KMS-11 (cell line): ENCODE results near the gene NAT8L.

Source experiments
- H2AFZ ChIP-seq: fragments of 200-600 bp; sonication (generic); 2 replicates; pipeline ENCODE4 v1.6.1; 2016; ENCODE audit warnings: antibody characterized with exemption, mixed run types, low read depth
- H3K27ac ChIP-seq: fragments of 200-600 bp; sonication (generic); 2 replicates; pipeline ENCODE4 v1.6.1; 2016; ENCODE audit warnings: mild to moderate bottlenecking, mixed run types
- H3K27me3 ChIP-seq: fragments of 200-600 bp; sonication (generic); 2 replicates; pipeline ENCODE4 v1.6.1; 2017; ENCODE audit warnings: mild to moderate bottlenecking, low read depth, mixed run types, moderate library complexity; ENCODE audit not compliant: insufficient read depth
- H3K36me3 ChIP-seq: fragments of 200-600 bp; sonication (generic); 2 replicates; pipeline ENCODE4 v1.6.1; 2017; ENCODE audit warnings: mild to moderate bottlenecking, mixed run types; ENCODE audit not compliant: insufficient read depth
- H3K4me1 ChIP-seq: fragments of 200-600 bp; sonication (generic); 2 replicates; pipeline ENCODE4 v1.6.1; 2016; ENCODE audit warnings: mild to moderate bottlenecking, low read depth, mixed run types; ENCODE audit not compliant: poor library complexity, severe bottlenecking
- H3K4me2 ChIP-seq: fragments of 200-600 bp; sonication (generic); 2 replicates; pipeline ENCODE4 v1.7.0; 2016; ENCODE audit warnings: mild to moderate bottlenecking, mixed run types
- H3K4me3 ChIP-seq: fragments of 200-600 bp; sonication (generic); IDR thresholded peaks from 2 replicates; pipeline ENCODE4 v1.6.1; 2017; ENCODE audit warnings: low read depth, low read length, mixed read lengths; ENCODE audit not compliant: insufficient read depth
- H3K79me2 ChIP-seq: fragments of 200-600 bp; sonication (generic); 2 replicates; pipeline ENCODE4 v1.6.1; 2016; ENCODE audit warnings: low read depth, mixed run types; ENCODE audit not compliant: insufficient read depth
- H3K9ac ChIP-seq: fragments of 200-600 bp; sonication (generic); 2 replicates; pipeline ENCODE4 v1.6.1; 2016; ENCODE audit warnings: mild to moderate bottlenecking, mixed run types
- H4K20me1 ChIP-seq: fragments of 200-600 bp; sonication (generic); 2 replicates; pipeline ENCODE4 v1.6.1; 2016; ENCODE audit warnings: mild to moderate bottlenecking, mixed run types; ENCODE audit not compliant: insufficient read depth
- TF ChIP-seq, protein P1 (sequence below): fragments of 200-600 bp; sonication (generic); conservative IDR thresholded peaks from 2 replicates; pipeline ENCODE4 v1.6.1; 2017; ENCODE audit warnings: low read depth, mild to moderate bottlenecking, antibody characterized with exemption, low read length, moderate library complexity, mixed read lengths

Gene NAT8L

DNA sequence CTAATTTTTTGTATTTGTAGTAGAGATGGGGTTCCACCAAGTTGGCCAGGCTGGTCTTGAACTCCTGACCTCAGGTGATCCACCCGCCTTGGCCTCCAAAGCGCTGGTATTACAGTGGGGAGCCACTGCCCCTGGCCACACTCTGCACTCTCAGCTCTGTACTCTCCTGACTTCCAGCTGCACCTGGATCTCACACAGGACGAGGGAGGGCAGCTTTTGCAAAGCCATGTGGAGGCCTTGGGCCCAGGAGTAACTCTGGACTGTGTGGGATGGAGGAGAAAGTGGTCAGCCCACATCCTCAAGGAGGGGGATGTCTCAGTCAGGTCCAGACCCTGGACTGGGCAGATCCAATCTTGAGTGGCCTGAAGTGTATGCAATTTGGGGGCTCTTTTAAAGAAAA lies 23.0 kb downstream of the NAT8L start:
- H3K27me3 ChIP-seq, result no peaks in the 10 kb centered on the region
- H3K4me2 ChIP-seq, result no peak overlapping the region
- H2AFZ ChIP-seq, result no peak overlapping the region
- no peak overlapping the region for H3K27ac ChIP-seq
- no peaks in the 10 kb centered on the region for H4K20me1 ChIP-seq
- no peaks in the 10 kb centered on the region for H3K4me1 ChIP-seq
- H3K79me2 ChIP-seq, result no peaks in the 10 kb centered on the region
- no peaks in the 10 kb centered on the region for H3K36me3 ChIP-seq
- TF ChIP-seq, protein P1, sequence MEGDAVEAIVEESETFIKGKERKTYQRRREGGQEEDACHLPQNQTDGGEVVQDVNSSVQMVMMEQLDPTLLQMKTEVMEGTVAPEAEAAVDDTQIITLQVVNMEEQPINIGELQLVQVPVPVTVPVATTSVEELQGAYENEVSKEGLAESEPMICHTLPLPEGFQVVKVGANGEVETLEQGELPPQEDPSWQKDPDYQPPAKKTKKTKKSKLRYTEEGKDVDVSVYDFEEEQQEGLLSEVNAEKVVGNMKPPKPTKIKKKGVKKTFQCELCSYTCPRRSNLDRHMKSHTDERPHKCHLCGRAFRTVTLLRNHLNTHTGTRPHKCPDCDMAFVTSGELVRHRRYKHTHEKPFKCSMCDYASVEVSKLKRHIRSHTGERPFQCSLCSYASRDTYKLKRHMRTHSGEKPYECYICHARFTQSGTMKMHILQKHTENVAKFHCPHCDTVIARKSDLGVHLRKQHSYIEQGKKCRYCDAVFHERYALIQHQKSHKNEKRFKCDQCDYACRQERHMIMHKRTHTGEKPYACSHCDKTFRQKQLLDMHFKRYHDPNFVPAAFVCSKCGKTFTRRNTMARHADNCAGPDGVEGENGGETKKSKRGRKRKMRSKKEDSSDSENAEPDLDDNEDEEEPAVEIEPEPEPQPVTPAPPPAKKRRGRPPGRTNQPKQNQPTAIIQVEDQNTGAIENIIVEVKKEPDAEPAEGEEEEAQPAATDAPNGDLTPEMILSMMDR, result no peak
- no peak overlapping the region for H3K9ac ChIP-seq
- no peak overlapping the region for H3K4me3 ChIP-seq

DNA sequence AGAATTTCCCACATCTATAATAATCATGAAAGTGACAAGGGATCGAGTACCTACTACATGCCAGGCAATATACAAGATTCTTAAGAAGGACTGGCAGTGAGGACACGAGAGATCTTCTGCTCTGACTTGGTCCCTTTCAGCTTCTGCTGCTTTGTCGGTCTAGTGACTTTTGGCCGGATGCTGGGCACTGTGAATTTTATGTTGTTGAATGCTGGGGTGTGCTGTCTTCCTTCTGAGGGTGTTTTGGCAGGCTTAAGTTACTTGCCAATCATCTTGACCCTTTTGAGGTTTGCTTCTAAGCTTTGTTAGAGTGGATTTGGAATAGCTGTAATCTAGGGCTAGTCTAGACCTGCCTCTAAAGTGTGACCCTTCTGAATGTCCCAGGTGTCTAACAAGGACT lies 23.5 kb downstream of the NAT8L start:
- Histone ChIP-seq H3K4me3 (no peak overlapping the region), H3K79me2 (no peaks in the 10 kb centered on the region), H4K20me1 (no peaks in the 10 kb centered on the region), H3K9ac (no peak overlapping the region), H3K4me2 (no peak overlapping the region), H3K27ac (no peak overlapping the region), H2AFZ (no peak overlapping the region), H3K36me3 (no peaks in the 10 kb centered on the region), H3K27me3 (no peaks in the 10 kb centered on the region), H3K4me1 (no peaks in the 10 kb centered on the region)
- TF ChIP-seq, protein P1, result no peak

DNA sequence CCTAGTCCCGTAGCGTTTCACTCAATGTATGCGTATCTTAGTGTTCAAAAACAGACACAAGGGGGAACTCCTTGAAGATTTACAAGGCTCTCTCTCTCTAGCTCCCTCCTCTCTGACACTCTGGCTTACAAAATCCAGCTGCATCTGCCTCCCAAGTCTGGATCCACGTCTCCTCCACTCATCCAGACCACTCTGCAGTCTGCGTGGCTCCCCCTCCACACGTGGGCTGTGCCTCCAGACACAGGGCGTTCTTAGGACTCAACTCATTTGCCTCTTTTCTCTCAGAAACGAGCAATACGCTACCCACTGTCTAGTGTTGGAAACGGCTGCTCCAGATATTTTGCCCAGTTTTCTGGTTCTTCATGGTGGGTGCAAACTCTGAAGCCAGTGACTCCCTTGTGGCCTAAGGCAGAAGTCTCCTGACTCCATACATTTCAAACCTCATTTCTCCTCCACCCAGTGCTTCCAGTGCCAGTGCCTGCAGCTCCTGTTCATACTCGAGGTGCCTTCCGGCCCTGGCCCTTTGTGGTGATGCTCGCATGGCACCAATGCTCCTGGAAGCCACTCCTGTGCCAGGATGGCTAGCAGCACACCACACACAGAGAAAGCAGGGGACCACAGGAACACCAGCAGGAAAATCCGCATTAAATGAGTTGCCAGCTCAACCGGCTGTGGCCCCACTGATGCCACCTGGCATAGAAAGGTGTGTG lies 24.1 kb downstream of the NAT8L start:
- Histone ChIP-seq H3K36me3 (no peaks in the 10 kb centered on the region), H2AFZ (no peak overlapping the region), H3K79me2 (no peaks in the 10 kb centered on the region), H3K27me3 (no peaks in the 10 kb centered on the region), H3K27ac (no peak overlapping the region), H3K9ac (no peak overlapping the region), H3K4me1 (no peaks in the 10 kb centered on the region), H3K4me2 (no peak overlapping the region), H4K20me1 (no peaks in the 10 kb centered on the region), H3K4me3 (no peak overlapping the region)
- TF ChIP-seq, protein P1, result no peak

DNA sequence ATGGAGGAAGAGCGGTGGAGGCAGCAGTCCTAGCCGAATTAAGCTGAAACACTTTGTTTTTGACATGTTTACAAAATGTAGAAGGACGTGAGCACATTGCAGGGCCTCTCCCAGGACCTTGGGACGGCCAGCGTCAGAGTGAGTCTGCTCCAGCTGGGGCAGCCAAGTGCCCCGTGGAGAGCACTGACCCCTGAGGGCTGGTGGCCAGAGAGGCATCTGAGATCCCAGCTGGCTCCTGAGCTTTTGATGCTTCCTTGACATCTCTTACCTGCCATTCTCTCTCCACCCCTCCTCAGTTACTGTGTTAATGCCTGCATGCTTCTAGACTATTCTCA lies 24.7 kb downstream of the NAT8L start:
- H3K4me3 ChIP-seq, result no peak overlapping the region
- H3K27ac ChIP-seq, result no peak overlapping the region
- TF ChIP-seq, protein P1, result no peak
- no peaks in the 10 kb centered on the region for H4K20me1 ChIP-seq
- no peak overlapping the region for H2AFZ ChIP-seq
- no peak overlapping the region for H3K9ac ChIP-seq
- no peaks in the 10 kb centered on the region for H3K79me2 ChIP-seq
- H3K27me3 ChIP-seq, result no peaks in the 10 kb centered on the region
- no peaks in the 10 kb centered on the region for H3K36me3 ChIP-seq
- H3K4me1 ChIP-seq, result no peaks in the 10 kb centered on the region
- H3K4me2 ChIP-seq, result no peak overlapping the region
